Measurements from ENCODE around the gene EMC7. TPM values are rescaled to one million over a fixed set of nuclear protein-coding genes. Genes with fewer than 3 reads are reported as not detected.
A peak's percentile ranks its signal among the peaks of the same experiment; 100 is the strongest.

EMC7 gene
- total RNA-seq, 1 donor from 2014 or later: 43.2 TPM

GRCh38 chr15:34038871-34039789 lies 62.5 kb downstream of the EMC7 start, which contains the start of gene AVEN:
Gene AVEN (minus strand): TSS chr15:34039204. CDS start chr15:34039046, 158 bp downstream.
- no peak for DNase-seq (ENCODE audit: low read depth, low spot score)

GRCh38 chr15:34038023-34038870 lies 63.4 kb downstream of the EMC7 start:
- peak; percentile 40 for DNase-seq (ENCODE audit: low read depth, low spot score)

Other genes starting within 250 kb of the EMC7 start
- gene CHRM5, start 133.4 kb downstream of the EMC7 start, total RNA-seq: not detected in 2 replicates
- gene AVEN, start 62.7 kb downstream of the EMC7 start, total RNA-seq: 16.2 and 38.1 TPM in 2 replicates
- 1.1 and 1.7 TPM in 2 replicates for gene PGBD4, start 221 bp upstream of the EMC7 start, total RNA-seq
- 42.3 and 61.0 TPM in 2 replicates for gene KATNBL1, start 108.2 kb upstream of the EMC7 start, total RNA-seq
- gene EMC4, start 123.2 kb upstream of the EMC7 start, total RNA-seq: 215 and 255 TPM in 2 replicates
- 20.3 and 23.7 TPM in 2 replicates for gene SLC12A6, start 235.9 kb upstream of the EMC7 start, total RNA-seq
- 186 and 277 TPM in 2 replicates for gene NOP10, start 241.3 kb upstream of the EMC7 start, total RNA-seq
- gene NUTM1, start 241.5 kb upstream of the EMC7 start, total RNA-seq: not detected in 2 replicates

All from pulmonary artery endothelial cell (primary cell).